Measurements from ENCODE around the gene AVEN.

AVEN gene

GRCh38 chr15:33968224-33968623, 70.8 kb downstream of the AVEN start, which contains the start of gene CHRM5:
Gene CHRM5 (plus strand): TSS chr15:33968497. CDS start chr15:34062718, 94,221 bp downstream.
- H3K27ac ChIP-seq: no peak within 1 kb of the TSS
- no peak for DNase-seq (ENCODE audit: low spot score)
- H3K4me3 ChIP-seq: no peak within 1 kb of the TSS
- no peak for TF ChIP-seq CTCF (IDR thresholded peaks at IDR 0.05)

- TF ChIP-seq CTCF (IDR thresholded peaks at IDR 0.05): no peak
- no peak for DNase-seq (ENCODE audit: low spot score)
- H3K4me3 ChIP-seq: no peak overlapping the region
- no peak overlapping the region for H3K27ac ChIP-seq
Measured at GRCh38 chr15:33964665-33965040, 74.4 kb downstream of the AVEN start.

- TF ChIP-seq CTCF (IDR thresholded peaks at IDR 0.05): no peak
- H3K27ac ChIP-seq: no peak overlapping the region
Measured at GRCh38 chr15:33963831-33964664, 75.0 kb downstream of the AVEN start.

GRCh38 chr15:33960549-33960935, 78.5 kb downstream of the AVEN start:
- TF ChIP-seq CTCF (IDR thresholded peaks at IDR 0.05): no peak
- no peak for DNase-seq (ENCODE audit: low spot score)
- Histone ChIP-seq H3K27ac (no peak overlapping the region), H3K4me3 (no peak overlapping the region)

More at GRCh38 chr15:33963831-33964664, 75.0 kb downstream of the AVEN start:
- H3K4me3 ChIP-seq: no peak overlapping the region
- DNase-seq (ENCODE audit: low spot score): no peak

- no peak for TF ChIP-seq CTCF (IDR thresholded peaks at IDR 0.05)
- DNase-seq (ENCODE audit: low spot score): no peak
- no peak overlapping the region for H3K4me3 ChIP-seq
Measured at GRCh38 chr15:33959844-33960548, 79.0 kb downstream of the AVEN start.

GRCh38 chr15:33956397-33956796, 82.6 kb downstream of the AVEN start:
- TF ChIP-seq CTCF (IDR thresholded peaks at IDR 0.05): no peak
- Histone ChIP-seq H3K27ac (no peak overlapping the region), H3K4me3 (no peak overlapping the region)
- no peak for DNase-seq (ENCODE audit: low spot score)

More at GRCh38 chr15:33959844-33960548, 79.0 kb downstream of the AVEN start:
- no peak overlapping the region for H3K27ac ChIP-seq
